Hippocampal formation (tissue), 2 donors: ENCODE results near the gene LRRTM4.
"Not testable (repeated sequence)": the region's sequence is repeated elsewhere in the genome, so short reads cannot be mapped to it uniquely, and the experiment has no call there.

Experiments used
- DNase-seq, 2 donors: peaks; one replicate each; lab custom pipeline; 2025; lab: John Stamatoyannopoulos, UW

LRRTM4 gene

DNA sequence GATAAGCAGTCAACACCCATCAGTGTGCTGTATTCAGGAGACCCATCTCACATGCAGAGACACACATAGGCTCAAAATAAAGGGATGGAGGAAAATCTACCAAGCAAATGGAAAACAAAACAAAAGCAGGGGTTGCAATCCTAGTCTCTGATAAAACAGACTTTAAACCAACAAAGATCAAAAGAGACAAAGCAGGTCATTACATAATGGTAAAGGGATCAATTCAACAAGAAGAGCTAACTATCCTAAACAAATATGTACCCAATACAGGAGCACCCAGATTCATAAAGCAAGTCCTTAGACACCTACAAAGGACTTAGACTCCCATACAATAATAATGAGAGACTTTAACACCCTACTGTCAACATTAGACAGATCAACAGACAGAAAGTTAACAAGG is 358.2 kb downstream of the LRRTM4 start:
- not testable (repeated sequence) for DNase-seq

DNA sequence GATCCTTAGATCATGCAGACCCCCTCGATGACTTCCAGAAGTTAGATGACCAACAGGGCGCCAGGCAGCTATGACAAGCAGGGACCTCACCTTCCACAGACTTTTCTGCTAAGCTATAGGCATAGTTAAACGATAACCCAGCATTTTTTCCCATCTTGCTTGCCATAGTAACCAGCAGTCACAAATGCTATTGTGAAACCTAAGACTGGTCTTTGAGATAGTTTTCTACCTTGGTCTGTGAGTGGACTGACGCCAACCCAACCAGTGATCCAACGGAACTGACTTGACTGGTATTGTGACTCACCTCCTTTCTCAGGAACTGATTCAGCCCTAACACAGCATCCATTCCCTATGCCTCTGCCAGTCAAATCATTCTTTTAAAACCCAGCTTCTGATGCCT is 361.2 kb downstream of the LRRTM4 start:
- no peak for DNase-seq

DNA sequence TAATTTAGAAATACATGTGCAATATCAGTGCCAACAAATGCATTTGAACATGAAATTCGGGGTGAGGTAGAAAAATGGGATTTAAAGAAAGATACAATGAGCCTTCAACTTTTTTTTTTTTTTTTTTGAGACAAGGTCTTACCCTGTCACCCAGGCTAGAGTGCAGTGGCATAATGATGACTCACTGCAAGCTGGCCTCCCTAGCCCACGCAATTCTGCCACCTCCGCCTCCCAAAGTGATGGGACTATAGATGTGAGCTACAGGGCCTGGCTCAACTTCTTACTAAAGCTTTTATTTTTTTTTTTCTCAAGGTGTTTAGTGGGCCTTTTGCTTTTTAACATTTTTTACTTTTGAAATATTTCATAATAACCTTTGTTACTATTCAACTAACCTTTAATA is 365.6 kb downstream of the LRRTM4 start:
- DNase-seq, result no peak

DNA sequence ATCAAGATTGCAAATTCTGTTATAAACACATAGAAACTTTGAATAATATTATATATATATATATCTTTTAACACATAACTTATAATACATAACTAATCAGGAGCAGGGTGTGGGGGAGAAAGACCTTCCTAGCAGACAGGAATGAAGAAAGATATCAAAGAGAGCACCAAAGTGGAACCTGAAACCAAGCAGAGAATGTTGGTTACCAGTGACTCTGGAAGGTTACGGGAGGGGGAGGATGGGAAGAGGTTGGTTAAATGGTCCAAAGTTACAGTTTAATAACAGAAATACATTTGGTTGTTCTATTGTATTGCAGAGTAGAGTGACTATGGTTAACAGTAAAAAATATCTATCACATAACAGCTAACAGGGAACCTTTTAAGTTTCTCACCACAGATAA is 366.7 kb downstream of the LRRTM4 start:
- DNase-seq, result no peak

DNA sequence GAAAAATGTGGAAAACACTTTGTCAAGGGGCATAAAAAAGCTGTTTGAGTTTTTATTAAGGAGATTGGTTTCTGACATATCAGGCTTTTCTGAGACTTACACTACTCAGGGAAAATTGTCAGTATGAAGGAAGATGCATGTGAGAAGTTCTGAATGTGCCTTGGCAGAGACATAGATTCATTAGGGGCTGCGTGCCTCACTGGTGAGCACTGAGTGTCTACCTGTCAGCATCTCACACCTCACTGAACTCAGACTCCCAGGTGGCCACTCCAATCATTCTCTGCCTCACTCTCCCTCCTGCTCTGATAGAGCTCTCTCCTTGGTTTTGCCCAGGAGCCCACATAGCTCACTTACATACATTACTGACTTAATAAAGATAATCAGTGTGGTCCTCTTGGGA is 372.6 kb downstream of the LRRTM4 start:
- no peak for DNase-seq

DNA sequence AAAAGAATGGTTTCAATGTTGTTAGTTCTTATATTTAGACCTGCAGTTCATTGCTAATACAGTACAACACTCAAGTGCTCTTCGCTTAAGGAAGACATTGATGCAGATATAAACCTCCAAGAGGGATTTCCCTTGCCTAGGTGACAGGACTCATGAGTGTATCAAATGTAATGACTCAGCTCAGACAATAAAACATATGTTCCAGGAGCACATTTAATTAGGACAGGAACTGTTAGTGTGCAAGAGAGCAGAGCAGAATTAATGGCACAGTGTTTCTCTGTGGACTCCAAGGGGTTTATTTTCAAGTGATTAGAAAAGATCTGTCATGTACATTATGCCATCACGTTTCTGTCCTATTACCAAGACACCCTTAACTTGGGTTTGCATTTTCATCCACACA is 375.0 kb downstream of the LRRTM4 start:
- DNase-seq, result no peak

DNA sequence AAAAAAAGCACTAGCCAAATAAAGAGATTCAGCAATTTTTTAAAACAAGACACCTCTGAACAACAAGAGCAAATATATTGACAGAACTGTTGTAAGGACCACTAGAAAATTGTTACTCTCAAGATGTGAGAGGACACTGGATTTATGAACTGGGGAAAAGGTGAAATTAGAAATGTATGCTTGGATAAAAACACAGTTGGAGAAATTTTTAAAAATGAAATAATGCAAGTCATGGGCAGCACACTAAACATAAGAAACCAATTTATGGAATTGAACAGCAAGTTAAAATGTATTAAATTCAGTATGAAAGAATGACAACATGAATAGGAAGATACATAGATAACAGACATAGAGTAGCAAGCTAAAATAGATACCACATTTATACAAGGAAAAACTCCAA is 377.4 kb downstream of the LRRTM4 start:
- DNase-seq, result no peak

DNA sequence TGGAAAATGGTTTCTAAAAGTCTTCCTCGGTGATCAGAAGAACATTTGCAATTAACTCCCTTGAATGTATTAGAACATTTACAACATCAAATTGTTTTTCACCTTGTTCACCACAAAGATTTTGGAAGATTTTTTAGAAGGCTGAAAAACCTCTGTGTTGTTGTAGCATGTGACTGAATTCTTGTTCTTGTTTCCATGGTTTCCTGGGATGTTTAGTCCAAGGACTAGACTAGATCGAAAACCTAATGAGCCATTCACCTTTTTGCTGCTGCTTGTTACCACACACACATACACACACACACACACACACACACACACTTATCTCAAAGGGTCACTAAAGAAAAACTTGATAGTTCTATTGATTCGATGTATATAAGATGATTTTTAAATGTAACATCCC is 380.0 kb downstream of the LRRTM4 start:
- DNase-seq, result no peak

DNA sequence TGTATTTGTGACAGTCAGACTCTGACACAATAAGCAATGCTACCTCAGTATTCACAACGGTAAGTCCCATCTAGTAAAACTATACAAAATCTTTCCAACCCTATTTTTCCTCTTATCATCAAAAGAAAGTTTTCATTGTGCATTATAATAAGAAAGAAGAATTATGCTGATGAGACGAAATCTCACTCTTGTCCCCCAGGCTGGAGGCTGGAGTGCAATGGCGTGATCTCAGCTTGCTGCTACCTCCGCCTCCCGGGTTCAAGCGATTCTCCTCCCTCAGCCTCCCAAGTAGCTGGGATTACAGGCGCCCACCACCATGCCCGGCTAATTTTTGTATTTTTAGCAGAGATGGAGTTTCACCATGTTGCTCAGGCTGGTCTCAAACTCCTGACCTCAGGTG is 393.7 kb downstream of the LRRTM4 start:
- DNase-seq, result not testable (repeated sequence)

DNA sequence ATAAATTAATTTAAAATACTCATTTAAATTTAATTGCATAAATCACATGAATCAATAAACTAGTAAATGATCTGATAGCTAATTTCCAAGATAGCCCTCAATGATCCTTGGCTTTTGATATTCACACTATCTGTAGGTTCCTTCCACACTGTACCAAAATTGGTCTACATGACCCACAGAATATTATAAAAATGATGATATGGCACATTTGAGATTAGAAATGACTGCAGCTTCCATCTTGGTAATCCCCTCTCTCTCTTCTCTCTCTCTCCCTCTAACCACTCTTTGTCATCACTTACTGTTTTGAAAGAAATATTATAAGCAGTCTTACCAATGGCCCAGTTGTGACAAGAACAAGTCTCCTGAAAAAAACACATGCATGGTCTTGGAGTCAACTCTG is 394.8 kb downstream of the LRRTM4 start:
- no peak for DNase-seq

DNA sequence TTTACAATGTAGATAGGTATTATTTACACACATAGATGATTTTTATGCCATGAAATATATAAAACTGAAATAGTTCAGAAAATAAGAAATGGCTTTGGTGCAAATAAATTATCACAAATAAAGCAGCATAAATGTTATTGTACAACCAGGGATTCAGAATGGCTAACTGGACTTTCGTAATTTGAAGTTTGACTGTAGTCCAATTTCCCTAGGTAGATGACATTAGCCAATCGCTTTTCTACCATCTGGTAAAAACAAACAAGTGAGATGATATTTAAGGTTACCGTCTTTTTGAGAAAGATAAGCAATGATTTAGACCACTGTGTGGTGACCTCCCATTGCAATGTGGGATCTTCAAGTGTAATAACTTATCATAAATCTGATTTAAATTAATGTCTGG is 400.7 kb downstream of the LRRTM4 start:
- DNase-seq, result no peak

DNA sequence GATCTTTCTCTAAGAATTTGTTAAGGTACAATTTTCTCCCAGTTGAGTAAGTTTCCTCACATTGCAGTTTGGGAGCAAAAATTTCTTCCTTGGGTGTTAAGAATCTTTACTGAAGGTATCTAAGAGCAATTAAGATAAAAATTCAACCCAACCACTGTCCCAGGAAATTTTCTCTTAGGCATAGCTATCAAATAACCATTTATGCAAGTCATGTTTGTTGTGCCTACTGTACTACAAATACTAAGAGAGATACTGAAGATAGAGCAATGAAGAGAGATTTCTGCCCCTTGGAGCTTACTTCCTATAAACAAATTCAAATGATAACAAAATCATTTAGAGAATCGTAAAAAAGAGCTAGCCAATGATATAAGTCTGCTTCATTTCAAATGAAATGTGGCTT is 402.8 kb downstream of the LRRTM4 start:
- no peak for DNase-seq

DNA sequence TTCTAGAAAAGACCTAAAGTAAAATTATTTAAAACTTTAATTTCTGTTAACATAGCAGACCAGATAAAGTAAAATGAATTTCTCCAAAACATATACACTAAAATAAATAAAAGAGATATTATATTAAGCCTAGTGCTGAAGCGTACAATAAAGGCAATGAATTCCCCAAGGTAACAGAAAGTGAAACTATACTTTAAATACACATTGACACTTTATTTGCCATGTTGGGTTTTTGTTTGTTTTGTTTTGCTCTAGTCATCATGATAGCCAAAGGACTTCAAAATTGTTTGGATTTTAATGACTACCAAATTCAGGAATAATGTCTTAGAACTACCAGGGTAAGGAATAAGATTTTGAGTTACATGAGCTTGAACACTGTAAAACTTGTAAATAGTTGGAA is 413.3 kb downstream of the LRRTM4 start:
- DNase-seq, result no peak

DNA sequence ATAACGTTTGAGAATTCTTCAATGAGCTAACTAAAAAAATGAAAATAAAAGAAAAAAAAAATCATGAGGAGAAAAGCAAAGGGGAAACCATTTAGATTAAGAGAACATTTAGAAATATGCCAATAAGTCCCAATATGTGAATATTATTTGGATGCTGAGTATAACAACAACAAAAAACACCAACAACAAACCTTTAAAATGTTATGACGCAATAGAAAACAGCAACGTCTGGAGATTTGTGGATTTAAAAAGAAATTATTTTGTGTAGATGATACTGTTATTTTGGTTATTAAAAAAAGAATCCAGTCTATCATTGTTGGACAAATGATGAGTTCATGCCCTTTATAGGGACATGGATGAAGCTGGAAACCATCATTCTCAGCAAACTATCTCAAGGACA is 417.2 kb downstream of the LRRTM4 start:
- no peak for DNase-seq

DNA sequence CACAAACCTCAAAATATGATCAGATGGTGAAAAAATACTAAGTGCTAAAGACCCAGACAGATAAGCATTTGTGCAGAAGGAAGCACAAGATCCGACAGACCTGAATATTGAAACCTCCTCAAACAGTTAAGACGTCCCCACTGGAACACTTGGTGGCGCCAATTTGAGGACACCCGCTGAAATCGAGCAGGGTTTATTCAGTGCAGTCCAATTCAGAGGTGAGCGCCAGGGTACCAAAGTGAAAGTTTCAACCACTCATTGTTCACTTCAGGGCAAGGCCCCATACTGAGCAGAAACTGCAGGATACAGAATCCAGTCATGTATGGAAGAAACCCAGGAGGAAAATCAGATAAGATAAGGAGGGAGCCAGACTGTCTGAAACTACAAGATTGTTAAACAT is 417.6 kb downstream of the LRRTM4 start:
- no peak for DNase-seq

DNA sequence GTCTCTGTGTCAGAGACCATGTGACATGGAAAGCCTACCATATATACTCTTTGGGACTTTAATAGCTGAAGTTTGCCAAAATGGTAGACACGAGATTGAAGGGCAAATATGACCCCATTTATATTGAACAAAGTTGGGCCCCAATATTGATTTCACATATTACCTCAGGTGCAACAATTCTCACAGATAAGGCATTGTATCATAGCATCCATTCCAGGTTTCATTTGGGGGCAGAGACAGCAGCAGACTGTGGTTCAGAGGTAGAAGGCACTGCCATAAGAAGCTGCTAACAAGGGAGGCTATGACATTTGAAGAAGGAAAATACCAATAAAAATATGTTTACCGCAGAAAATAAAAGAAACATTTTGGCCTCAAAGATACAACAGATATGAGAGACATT is 419.2 kb downstream of the LRRTM4 start:
- DNase-seq, result no peak

DNA sequence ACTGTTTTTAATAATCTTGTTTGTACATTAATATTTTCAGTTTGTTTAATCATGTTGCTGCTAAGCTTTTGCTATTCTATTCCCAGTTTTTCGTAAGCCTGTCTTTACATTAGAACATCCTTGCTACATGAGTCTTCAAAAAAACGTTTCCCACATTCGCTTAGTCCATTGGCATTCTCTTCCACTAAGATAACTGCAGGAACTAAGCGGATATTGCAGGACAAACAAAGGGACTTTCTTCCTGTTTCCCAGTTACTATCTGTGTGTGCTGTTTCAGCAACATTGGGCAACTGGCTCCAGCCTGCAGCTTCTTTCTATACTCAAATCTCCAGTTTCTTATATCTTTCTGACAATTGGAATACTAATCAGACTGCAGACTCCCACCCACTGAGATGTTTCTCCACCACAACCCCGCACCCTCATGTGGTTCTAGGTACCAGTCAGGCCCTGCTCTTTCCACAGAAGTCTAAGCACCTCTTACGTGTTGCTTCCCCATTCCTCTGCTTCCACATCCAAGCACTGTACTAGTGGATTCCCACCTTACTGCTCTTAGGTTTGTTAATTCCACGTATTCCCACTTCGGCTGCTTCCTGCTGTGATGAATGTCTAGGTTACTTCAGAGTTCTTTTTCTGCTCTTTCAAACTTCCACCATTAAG is 420.3 kb downstream of the LRRTM4 start:
- no peak for DNase-seq

DNA sequence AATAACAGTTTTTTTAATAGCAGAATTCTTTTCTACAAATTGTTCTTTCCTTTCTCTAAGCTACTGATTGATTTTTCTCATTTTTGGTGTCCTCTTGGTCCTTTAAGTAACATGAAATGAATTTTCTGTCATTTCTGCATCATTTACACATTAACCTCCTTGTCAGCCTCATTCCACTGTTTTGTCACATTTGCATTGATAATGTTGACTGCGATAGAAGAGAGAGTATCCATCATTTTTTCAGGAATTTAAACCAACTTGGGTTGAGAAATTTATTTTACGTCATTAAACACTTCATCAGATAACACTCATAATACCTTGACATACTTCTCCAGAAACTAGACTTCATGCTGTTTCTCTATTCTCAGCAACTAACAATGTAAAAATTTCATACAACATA is 422.2 kb downstream of the LRRTM4 start:
- no peak for DNase-seq

DNA sequence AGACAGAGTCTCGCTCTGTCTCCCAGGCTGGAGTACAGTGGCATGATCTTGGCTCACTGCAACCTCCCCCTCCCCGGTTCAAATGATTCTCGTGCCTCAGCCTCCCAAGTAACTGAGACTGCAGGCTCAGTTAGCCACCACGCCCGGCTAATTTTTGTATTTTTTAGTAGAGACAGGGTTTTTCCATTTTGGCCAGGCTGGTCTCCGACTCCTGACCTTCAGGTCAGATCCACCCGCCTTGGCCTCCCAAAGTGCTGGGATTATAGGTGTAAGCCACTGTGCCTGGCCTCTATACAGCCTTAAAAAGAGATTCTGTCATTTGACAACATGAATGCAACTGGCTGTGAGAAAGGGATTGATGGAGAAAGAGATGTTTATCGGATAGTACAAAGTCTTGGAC is 426.7 kb downstream of the LRRTM4 start:
- not testable (repeated sequence) for DNase-seq

DNA sequence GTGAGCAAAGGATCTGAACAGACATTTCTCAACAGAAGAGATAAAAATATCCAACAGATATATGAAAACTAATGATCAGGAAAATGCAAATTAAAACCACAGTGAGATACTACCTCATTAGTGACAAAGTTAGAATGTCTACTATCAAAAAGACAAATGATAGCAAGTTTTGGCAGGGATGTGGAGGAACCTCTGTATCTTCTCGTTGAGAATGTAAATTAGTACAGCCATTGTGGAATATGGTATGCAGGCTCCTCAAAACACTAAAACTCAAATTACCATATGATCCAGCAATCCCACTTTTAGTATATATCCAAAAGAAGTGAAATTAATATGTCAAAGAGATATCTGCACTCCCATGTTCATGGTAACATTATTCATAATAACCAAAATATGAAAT is 427.1 kb downstream of the LRRTM4 start:
- DNase-seq, result no peak

DNA sequence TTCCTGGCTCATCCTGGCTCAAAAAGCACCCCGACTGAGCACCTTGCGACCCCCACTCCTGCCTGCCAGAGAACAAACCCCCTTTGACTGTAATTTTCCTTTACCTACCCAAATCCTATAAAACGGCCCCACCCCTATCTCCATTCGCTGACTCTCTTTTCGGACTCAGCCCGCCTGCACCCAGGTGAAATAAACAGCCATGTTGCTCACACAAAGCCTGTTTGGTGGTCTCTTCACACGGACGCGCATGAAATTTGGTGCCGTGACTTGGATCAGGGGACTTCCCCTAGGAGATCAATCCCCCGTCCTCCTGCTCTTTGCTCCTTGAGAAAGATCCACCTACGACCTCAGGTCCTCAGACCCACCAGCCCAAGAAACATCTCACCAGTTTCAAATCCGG is 433.8 kb downstream of the LRRTM4 start:
- not testable (repeated sequence) for DNase-seq

DNA sequence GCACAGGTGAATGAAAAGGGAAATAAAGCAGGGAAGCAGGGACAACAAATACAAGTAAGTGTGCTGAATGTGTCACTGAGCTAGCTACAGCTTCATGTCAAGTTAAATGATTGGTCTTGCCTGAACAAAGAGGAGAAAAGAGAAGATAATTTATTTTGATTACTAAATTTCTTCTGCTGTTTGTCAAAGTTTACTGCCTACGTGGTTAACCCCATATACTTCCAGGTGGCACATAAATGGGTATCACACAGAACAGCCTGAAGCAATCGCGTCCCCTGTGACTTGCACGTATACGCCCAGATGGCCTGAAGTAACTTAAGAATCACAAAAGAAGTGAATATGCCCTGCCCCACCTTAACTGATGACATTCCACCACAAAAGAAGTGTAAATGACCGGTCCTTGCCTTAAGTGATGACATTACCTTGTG is 434.2 kb downstream of the LRRTM4 start:
- no peak for DNase-seq

DNA sequence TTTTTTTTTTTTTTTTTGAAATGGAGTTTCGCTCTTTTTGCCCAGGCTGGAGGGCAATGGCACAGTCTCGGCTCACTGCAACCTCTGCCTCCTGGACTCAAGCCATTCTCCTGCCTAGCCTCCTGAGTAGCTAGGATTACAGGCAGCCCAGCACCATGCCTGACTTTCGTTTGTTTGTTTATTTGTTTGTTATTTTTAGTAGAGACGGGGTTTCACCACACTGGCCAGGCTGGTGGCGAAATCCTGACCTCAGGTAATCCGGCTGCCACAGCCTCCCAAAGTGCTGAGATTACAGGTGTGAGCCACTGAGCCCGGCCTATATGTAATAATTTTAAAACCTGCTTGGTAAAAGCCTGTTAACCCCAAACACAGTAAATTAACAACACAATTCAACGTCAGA is 435.7 kb downstream of the LRRTM4 start:
- DNase-seq, result no peak

DNA sequence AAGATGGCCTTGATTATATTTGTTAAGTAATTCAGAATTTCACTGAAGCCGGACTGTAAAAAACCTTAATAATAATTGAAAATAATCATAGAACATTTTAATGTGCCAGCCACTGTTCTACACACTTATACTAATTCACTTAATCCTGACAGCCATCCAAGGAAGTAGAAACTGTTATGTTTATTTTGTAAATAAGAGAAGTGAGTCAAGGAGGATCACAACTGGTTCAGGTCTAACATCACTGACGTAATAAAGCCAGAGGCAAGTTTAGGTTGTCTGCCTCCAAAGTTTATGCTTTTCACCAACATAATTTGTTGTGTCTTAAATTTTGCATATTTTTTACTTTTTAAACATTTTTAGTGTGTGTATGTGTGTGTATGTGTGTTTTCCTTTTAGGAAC is 436.1 kb downstream of the LRRTM4 start:
- no peak for DNase-seq

DNA sequence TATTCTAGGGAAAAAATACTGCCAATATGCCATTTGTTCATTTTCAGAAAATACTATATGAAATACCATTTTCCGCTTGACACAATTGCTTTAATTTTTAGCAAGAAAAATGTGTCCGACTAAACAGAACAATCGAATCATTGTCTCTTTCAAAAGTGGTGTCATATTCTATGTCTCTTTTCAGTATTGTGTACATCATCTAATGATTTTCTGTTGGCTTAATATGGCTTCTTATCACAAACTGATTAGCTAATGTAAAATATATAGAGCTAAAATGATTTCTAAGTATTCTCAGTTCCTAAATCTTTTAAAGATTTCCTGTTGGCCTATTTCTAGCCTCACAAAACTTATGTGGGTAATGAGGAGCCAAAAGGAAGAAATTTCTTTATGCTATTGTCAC is 436.6 kb downstream of the LRRTM4 start:
- DNase-seq, result no peak
